Stimulated activated CD4-positive, alpha-beta T cell treated with anti-CD3 and anti-CD28 coated beads, Interleukin-2, amount 100 ng/mL, for 24 hours (primary cell): ENCODE data around the gene ATP10A.

ENCODE experiments used
- DNase-seq, 2 donors: peaks; one replicate each; pipeline ENCODE4 v3.0.0-alpha.2; 2020

ATP10A gene

DNA sequence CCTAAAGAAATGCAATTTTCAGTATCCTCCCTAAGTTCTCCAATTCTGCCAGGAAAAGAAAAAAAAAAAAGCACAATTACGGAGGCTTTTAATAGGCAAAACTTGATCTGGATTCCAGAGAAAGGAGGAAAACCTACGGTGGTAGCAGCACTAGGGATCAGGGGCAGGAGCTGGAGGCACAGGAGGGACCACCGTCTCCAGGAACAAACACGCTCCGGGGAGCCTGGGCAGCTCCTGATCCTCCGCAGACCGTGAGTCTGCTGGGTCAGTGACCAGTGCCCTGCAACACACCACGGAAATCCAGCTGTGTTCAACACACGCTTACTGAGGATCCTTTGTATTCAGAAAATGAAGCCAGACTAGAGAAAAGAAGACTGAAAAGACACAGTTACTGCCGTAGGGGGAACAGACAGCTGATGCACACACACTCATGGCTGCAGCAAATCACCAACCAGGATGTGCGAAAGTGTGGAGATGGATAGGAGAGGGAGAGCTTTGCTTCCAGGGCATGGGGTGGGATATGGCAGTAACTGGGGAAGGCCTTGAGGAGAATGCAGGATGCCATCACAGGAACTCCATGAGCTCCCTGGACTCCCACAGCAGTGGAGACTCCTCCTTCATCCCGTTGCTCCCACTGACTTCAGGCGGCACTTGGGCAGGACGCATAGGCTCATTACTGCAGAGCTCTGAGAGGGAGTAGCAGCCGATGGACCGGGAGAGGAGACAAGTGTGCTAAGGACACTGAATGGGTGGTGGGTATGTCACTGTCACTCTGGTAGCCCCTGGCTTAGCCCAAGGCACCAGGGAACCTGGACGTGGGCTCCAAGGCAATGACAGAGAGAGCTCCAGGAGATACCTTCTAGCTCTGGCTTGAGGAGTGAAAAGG lies 167.0 kb downstream of the ATP10A start:
- no peak for DNase-seq

DNA sequence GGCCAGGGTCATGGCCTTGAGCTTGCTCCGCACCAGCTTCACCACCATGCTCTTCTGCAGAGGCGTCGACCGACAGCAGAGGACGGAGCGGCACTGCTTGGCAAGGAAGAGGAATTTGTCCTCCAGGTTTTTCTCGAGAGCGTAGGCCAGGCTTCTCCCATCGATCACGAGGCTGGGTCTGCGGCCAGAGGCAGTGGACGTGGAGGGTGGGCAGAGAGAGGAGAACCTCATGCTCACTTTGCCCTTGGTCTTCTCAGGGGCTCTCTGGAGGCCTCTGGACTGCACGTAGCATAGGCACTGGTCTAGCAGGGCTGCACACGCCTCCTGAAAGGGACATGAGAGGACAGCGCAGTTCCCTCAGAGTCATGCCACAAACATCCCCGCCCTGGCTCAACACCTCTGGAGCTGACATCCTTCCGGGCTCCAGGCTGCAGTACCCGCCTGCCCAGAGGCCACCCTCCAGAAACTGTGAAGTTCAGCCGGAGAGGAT lies 168.3 kb downstream of the ATP10A start:
- no peak for DNase-seq

DNA sequence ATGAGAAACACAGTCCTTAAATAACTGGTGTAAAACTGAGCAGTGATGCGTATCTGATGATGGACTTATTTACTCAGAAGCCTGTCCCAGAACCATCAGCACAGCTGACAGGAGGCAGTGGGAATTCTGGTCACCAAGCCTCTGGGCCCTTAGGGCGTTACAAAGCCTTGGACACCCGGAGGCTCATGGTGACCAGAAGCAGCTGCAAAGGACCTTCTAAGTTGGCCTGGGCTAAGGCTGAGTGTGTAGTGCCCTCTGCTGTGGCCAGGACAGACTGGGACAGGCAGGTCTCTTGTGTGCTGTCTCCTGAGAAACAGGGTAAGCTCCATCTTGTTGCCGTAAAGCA lies 168.9 kb downstream of the ATP10A start:
- DNase-seq, result no peak

DNA sequence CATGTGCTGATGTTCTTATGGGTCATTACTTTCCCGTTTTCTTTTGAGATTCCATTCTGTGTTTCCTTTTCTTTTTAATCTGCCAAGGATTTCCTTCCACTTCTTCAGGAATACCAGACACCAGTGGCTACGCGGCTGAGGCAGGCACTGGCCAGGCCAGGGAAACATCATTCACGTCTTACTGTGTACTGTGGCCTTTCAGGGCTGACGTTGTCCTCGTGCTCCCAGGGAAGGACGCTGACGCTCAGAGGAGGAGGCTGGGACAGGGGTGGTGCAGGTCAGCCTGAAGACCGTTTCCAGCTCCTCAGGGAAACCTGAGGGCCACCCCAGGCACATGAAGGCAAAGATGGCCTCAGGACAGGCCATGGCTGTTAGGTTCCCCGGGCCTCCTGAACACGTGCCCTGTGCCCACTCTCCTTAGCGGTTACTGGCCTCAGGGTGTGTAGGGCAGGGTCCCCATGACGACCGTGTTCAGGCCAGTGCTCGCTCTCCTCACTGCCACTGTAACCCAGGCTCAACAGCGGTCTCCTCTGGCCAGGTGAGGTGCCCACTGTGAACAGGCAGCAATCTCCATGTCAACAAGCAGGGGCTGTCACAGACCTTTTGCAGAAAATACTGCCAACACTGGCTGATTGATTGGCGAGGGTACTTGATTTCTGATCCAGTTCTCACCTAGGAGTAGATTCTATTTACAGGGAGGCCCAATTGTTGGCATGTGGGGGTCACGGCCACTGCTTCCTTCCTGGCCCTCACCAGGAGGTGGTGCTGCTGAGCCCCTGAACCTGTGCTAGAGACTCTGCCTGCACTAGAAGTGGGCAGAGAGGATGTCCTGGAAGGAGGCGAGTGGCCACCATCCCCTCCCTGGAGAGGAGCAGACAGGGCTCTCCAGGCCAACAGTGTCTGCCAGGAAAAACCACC lies 169.5 kb downstream of the ATP10A start:
- DNase-seq, result peak; percentile 46 to 54

DNA sequence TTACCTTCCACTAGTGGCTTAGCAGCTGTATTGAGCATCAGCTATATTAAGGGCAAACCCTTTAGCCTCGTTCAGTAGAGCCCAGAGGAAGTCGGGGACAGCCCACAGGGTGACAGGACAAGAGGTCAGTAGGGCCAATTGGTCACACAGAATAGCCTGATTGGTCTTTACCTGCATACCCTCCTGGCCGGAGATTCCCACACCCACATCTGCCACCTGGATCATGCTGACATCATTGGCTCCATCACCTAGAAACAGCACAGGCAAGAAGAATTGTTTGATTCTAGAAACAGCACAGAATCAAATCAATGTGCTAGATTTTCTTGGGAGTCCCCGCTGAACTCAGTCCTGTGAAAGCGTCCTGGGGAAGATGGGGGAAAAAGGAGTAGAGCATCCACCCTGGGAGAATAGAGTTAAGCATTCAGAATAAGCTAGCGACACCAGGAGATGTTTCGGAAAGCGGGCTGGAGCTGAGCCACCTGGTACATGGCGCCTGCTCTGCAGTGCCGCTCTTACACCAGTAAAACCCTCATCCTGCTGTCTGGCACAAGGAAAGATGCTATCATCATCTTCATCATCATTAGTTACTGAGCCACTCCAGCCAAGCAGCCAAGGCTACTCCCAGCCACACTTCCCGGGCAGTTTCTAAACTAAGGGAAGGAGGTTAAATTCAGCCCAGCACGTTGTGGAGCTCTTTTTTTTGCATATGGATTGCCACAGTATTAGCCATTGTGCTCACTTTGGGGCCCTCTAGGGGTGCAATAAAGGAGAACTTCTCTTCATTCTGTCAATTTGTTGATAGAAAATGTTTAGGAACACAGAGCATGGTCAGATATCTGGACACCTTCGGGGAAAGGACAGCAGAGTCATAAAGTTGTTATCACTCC lies 171.3 kb downstream of the ATP10A start:
- DNase-seq, result no peak

DNA sequence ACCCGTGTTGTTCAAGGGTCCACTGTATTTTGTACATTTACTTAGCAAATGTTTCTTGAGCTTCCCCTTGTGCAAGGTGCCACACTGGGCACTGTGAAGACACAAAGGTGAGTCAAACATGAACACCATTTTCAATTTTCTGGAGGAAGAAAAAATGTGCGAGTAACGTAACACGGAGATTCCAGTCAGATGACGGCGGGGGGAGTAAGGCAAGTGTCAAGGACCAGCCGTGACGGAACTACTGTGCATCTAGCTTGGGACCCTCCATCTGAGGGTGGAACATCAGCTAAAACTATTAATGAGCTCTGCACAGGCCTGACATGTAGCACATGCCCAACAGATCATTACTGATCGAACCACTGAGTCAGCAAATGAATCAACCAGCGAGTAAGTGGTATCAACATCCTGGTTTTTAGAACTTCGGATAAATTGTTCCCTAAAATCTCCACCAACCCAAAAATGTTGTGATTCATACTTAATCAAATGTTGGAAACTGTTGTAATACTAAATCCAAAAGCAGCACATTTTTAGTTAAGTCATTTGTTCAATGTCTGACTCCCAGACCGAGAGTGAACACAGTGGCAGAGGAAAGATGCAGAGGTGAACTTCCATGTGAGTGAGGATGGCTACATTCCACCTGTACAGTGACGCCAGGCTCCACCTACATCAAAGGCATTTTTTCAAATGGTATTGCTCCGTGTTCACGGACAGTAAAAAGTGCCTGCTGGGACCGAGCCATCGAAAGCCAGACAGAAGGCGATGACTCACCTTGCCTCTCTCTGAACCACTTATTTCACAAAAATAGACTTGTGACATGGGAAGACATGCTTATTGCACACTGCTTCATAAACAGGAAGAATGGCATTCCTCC lies 172.2 kb downstream of the ATP10A start:
- DNase-seq, result no peak

DNA sequence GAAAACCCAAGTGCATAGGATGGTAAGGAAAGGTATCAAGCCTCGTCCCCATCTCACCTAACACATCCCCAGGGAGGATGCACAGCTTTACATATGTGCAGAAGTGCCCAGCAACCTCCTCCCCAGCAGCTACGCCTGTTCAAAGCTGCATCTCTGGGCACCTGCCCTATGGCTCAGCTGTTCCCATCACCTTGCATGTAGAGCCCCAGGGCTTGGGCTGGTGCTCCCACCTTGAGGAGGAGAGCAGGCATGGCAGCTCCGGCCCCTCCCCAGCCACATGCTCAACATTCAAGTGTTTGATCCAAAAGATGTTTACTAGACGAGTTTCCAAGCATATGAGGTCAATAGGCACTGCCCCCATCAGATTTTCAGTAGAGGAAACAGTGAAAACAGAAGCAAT lies 173.5 kb downstream of the ATP10A start:
- DNase-seq, result no peak

DNA sequence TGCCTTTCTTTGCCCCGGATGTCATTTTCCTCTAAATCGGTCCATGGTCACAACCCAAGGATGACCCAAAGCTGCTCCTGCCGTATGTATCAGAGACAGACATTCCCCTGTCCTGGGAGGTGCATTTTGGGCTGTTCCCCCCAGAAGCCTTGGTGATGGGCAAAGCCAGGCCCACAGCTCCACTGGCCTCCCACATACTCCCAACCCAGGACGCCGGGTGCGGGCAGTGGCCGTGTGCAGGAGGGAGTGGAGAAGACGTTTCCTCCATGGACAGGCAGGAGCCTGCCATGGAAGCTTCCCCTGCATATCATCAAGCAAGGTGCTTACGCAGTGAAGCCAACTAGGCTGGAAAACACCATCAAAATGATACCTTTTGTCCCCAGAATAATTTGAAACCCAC lies 175.0 kb downstream of the ATP10A start:
- no peak for DNase-seq

DNA sequence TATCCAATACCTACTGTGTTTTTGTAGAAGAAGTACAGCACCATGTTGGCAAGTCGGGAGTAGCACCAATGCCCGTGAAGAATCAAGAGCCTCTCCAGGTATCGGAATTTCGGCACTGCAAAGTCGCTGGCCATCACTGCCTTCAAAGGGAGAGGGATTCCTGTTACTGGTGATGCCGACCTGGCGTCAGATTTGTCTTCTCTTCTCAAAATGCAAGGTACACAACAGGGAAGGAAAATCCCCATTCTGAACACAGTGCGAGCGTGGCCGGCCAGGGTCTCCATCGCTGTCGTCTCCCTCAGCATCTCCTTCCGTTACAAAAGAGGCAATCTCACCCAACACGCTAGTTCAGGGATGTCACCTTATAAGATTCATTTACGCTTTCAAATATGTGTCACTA lies 175.4 kb downstream of the ATP10A start:
- DNase-seq, result no peak

DNA sequence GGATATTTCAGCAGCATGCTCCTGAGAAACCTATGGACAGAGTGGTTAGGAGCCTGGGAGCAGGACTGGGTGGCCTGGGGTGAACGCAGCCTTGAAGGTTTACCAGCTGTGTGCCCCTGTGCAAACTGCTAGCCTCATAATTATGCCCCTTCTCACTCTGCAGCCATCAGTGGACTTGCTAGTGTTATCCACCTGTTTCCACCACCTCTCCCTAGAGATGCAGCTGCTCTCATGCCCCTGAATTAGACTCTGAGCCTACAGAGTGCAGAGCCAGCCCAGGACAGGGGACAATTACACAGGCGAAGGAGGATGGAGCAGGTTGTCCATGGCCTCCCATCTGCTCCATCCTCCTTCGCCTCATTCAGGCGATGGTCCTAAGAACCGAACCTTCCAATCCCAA lies 175.9 kb downstream of the ATP10A start:
- no peak for DNase-seq

DNA sequence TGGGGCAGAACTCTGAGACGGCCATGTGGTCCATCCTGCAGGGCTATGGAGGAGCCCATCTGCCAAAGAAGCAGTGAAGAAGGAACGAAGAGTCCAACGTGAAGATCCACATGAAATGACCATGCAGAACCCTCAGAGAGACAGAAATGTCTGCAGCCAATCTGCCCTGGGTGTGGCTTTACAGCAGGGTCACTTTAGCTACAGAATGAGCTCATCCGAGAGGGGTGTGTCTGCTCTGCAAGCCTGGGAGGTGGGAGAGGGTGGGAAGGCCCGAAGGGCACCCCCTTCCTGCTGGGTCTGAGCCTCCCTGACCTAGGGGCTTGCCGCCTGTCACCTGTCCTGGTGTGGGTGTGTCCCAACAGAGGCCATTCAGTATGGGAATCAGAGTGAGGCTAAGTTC lies 176.3 kb downstream of the ATP10A start:
- no peak for DNase-seq

DNA sequence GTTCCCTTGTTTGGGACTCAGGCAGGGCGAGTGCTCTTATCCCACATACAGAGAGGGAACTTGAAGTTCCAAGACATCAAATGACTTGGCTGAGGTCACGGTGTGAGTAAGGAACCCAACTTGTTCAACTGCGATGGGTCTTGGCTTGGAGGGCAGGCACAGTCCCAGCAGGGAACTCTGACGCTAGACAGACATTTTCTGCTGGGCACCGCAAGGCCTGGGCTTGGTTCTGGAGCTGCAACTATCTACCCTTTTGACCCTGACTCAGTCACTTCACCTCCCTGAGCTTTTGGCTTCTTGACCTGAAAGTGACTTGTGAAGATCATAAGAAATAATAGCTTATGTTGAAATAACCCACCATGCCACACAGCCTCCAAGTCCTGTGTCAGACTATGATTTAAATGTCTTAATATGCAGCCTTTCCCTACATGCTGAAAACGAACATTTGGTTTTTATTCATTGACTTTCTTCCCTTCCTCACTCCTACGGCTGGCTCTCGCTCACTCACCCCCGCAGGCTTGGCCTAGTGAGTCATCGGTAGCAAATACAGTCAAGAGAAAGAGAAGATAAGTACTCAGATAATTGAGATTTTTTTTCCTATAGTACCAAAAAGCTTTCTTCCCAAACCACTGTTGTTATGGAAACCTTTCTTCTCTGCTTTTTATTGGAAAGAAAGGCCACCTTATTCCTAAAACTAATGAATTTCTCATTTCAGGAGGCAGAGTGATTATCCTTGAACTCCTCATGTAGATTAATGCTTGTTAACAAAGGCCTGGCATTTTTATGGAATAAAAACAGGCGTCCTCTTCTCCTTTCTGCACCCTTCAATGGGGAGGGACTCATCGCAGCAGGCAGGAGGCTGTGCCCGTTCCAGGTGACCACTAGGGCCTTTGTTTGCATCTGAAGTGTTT lies 178.4 kb downstream of the ATP10A start:
- no peak for DNase-seq

DNA sequence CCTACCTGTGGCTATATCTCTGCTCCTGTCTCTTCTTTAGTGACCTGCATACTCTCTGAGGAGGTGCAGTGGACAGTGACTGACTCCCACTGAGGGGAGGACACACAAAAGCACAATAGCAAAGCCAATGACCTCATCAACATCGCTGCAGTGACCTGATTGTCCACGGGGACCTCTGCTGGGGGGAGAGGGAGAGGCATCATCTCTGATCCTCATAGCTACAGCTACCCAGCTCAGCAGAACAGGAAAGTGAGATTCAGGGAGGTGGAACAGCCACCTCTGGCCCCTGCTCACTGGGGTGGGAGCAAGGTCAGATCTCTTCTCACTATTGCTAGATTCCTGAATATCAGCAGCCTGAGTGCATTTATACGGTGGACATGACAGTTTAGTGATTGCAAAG lies 179.2 kb downstream of the ATP10A start:
- no peak for DNase-seq

DNA sequence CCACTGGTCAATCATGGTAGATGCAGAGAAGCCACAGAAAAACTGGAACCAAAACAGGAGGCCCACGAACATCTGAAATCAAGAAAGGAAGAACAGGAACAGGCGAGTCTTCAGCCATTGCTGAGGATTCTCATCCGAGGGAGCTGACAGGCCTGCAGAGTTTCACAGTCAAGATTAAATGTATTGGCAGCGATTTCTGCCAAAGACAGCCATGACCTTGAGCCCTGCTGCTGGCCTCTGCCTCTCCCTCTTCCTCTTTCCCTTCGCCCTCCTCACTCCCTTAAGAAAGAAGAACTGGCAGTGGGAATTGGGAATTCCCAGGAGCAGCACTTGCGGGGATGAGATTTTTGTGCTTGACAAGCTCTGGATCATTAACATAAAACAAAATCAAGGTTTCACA lies 179.7 kb downstream of the ATP10A start:
- DNase-seq, result no peak

DNA sequence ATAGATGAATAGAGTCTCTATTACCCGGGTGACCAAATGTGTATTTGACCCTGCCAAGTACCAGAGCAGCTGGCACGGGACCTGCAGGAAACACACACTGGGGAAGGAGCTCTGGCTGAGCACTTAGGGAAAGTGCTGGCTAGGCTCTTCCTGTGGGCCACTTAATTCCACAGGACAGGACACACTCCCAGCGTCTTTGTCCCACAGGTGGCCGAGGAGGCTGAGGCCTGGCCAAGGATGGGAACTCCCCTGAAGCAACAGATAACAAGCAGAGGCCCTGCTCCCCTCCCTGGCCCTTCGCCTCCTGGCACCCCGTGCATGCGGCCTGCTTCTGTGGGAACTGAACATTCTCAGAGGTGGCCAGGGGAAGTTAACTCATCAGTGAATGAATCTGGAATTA lies 180.8 kb downstream of the ATP10A start:
- DNase-seq, result no peak

DNA sequence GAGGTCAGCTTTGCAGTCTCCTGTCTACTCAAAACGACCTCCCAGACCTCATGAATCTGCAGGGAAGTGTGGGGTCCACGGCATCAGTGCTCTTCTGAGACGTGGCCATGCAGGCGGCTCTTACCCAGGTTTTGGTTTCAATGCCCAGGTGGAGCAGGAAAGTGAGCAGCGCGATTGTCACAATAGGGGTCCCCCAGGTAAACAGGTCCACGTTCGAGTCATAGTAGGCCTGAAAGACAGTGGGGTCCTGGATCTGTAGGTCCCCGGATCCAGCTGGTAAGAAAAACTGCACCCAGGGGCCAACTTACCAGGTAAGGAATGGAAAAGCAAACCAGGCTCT lies 182.5 kb downstream of the ATP10A start:
- DNase-seq, result no peak

DNA sequence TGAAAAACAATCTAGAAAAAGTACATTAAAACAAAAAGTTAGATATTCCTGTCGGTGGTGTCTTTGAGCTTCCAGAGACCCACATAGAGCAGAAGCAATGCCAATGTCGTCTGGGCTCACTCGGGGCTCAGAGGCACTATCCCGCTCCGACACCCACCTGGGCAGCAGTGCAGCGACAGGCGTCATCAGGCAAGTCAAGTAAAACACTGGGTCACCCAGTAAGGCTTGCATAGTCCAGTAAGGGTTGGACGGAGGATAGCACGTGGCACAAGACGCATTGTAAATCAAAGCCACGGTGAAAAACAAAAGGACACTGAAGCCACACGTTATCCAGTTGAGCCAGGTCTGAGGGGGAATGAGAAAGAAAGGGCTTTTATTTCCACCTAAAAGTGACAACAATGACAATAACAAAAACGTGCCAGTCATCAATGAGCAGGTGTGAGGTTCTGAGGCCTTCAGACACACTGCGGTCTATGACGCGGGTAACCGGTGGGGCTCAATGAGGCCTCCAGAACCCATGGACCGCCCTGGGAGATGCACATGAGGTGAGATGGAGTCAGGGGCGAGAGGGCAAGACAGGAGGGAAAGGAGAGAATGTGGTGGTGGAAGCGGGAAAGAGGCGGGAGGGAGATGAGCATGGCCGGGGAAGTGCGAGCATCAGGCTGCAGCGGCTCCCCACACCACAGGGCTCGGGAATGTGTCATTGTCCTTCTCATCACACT lies 183.0 kb downstream of the ATP10A start:
- no peak for DNase-seq

DNA sequence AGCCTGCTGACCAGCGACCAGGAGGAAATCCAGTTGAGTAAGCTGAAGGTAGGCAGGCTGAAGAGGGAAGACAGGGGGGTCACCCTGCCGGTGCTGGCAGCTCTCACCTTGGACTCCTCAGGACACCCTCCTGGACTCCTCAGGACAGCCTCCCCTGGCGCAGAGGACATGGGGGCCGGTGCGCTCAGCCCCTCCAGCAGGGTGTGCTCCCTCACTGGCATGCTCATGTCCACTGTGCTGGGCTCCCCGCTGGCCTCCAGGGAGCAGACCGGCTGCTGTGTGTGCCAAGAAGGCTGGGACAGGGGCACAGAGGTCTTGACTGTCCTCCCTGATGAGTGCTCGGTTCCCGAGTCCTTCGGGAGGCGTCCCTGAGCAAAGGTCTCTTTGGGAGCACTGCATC lies 183.6 kb downstream of the ATP10A start:
- DNase-seq, result no peak

DNA sequence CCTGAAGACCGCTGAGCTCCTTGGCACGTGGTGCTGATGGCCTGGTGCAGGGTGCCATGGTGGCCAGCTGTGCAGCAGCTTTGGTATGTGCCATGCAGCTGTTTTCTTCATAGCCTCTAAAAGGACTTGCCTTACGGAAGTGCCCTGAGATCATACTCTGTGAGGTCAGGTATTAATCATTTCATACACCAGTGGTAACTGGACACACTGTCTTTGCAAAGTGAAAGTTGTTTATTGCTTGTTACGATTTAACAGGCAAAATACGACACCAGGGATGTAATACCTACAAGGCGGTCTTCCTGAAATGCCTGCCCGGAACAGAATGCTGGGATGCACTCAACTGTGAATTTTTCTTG lies 184.6 kb downstream of the ATP10A start:
- DNase-seq, result no peak
